Gastrocnemius medialis (tissue), 4 donors: ENCODE measurements around the gene LTBP1.

Experiments
- POLR2A ChIP-seq, 2 donors: fragments of 450-650 bp; IDR thresholded peaks; one replicate each; pipeline ENCODE4 v1.6.1; 2017; ENCODE audit warnings: antibody characterized with exemption in 2 of 2, mild to moderate bottlenecking in 2 of 2, moderate library complexity in 2 of 2
- TF ChIP-seq, protein P1 (sequence below), 5 experiments: fragments of 450-650 bp in 3 of 5; fragments of 200-600 bp in 2 of 5; sonication (generic) in 2 of 5; IDR thresholded peaks in 4 of 5; conservative IDR thresholded peaks in 1 of 5; 1 replicate in 4 of 5; 2 replicates in 1 of 5; pipeline ENCODE4 v1.5.1; 2016 to 2019; ENCODE audit warnings: antibody characterized with exemption in 5 of 5, mild to moderate bottlenecking in 3 of 5, moderate library complexity in 3 of 5

DNA sequence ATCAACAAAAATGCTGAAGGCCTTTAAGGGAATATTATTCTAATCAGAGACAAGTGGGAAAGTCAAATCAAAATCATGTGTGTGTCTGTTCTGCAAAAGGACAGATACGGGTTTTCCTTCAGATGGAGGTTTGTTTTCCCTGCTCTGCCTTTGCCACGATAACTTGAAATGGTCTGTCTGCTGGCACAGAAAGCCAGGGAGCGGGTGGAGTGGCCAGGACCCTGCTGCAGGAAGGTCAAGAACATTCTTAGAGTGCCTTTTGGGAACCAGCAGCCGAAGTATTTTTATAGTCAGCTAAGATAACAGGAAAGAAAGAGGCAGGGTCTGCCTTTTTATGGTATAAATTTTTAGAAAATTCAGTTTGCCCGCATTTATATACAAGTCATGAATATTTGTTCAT is 234.2 kb downstream of the LTBP1 start:
- TF ChIP-seq POLR2A (IDR thresholded peaks at IDR 0.05), result no peak
- TF ChIP-seq, protein P1, sequence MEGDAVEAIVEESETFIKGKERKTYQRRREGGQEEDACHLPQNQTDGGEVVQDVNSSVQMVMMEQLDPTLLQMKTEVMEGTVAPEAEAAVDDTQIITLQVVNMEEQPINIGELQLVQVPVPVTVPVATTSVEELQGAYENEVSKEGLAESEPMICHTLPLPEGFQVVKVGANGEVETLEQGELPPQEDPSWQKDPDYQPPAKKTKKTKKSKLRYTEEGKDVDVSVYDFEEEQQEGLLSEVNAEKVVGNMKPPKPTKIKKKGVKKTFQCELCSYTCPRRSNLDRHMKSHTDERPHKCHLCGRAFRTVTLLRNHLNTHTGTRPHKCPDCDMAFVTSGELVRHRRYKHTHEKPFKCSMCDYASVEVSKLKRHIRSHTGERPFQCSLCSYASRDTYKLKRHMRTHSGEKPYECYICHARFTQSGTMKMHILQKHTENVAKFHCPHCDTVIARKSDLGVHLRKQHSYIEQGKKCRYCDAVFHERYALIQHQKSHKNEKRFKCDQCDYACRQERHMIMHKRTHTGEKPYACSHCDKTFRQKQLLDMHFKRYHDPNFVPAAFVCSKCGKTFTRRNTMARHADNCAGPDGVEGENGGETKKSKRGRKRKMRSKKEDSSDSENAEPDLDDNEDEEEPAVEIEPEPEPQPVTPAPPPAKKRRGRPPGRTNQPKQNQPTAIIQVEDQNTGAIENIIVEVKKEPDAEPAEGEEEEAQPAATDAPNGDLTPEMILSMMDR (IDR thresholded peaks at IDR 0.05 in 4 of 5, conservative IDR thresholded peaks at IDR 0.05 in 1 of 5), result no peak
